HUDEP-2 (cell line): ENCODE data around the gene SAP30.

ENCODE experiments used
- DNase-seq, 76 experiments: peaks; one replicate each; lab custom pipeline; 2025; ENCODE audit not compliant: unreplicated experiment in 76 of 76; lab: John Stamatoyannopoulos, UW

Gene SAP30

GRCh38 chr4:173365359-173365996, 5.3 kb upstream of the SAP30 start:
- peak in 33 of 76 experiments; percentile 2 to 45 (median 14) for DNase-seq

- no peak for DNase-seq
Measured at GRCh38 chr4:173367285-173367684, 3.5 kb upstream of the SAP30 start.

GRCh38 chr4:173367946-173368345, 2.8 kb upstream of the SAP30 start:
- DNase-seq = peak in 15 of 76 experiments; percentile 2 to 38 (median 13)

- DNase-seq = peak in 68 of 76 experiments; percentile 16 to 81 (median 56)
Measured at GRCh38 chr4:173370130-173370476, 651 bp upstream of the SAP30 start.

- peak in 69 of 76 experiments; percentile 2 to 70 (median 46) for DNase-seq
Measured at GRCh38 chr4:173371292-173372192, 788 bp downstream of the SAP30 start.

- no peak for DNase-seq
Measured at GRCh38 chr4:173374588-173374987, 3.8 kb downstream of the SAP30 start.

GRCh38 chr4:173379929-173380328, 9.2 kb downstream of the SAP30 start:
- DNase-seq = no peak

GRCh38 chr4:173380987-173381386, 10.2 kb downstream of the SAP30 start:
- DNase-seq = no peak

- DNase-seq = no peak
Measured at GRCh38 chr4:173381610-173382009, 10.9 kb downstream of the SAP30 start.

GRCh38 chr4:173382349-173382748, 11.6 kb downstream of the SAP30 start:
- no peak for DNase-seq

GRCh38 chr4:173386751-173387150, 16.0 kb downstream of the SAP30 start:
- peak in 1 of 76 experiments; percentile 42 for DNase-seq

- DNase-seq = no peak
Measured at GRCh38 chr4:173391701-173392100, 20.9 kb downstream of the SAP30 start.

- DNase-seq = no peak
Measured at GRCh38 chr4:173397604-173398003, 26.9 kb downstream of the SAP30 start.

- DNase-seq = no peak
Measured at GRCh38 chr4:173398220-173398619, 27.5 kb downstream of the SAP30 start.

GRCh38 chr4:173398779-173399415, 28.1 kb downstream of the SAP30 start, which contains the start of gene SCRG1:
TSS of gene SCRG1 (minus strand) at chr4:173399116. CDS start at chr4:173391414, 7,702 bp downstream.
- DNase-seq = no peak

GRCh38 chr4:173401063-173401462, 30.3 kb downstream of the SAP30 start:
- no peak for DNase-seq

GRCh38 chr4:173403051-173403450, 32.3 kb downstream of the SAP30 start:
- no peak for DNase-seq

GRCh38 chr4:173404296-173404865, 33.6 kb downstream of the SAP30 start:
- no peak for DNase-seq

- no peak for DNase-seq
Measured at GRCh38 chr4:173405840-173406606, 35.3 kb downstream of the SAP30 start.

GRCh38 chr4:173410079-173410478, 39.3 kb downstream of the SAP30 start:
- DNase-seq = peak in 1 of 76 experiments; percentile 1
